Fibroblast of the aortic adventitia (primary cell): Measurements from ENCODE around the gene CECR2. TPM values are rescaled to one million over a fixed set of nuclear protein-coding genes. Genes with fewer than 3 reads are reported as not detected.

Source experiments
- DNase-seq: peaks from one replicate; pipeline ENCODE4 v3.0.0-alpha.2; 2010; ENCODE audit warnings: low read depth
- H3K4me3 ChIP-seq: 2 replicates; pipeline ENCODE4 v1.5.1; 2011; ENCODE audit warnings: low read depth, mild to moderate bottlenecking, control low read depth, low read length, moderate library complexity
- total RNA-seq: library from RNA; depleted of rRNA; stranded (reverse); fragments of >200 nt; gene quantifications from 2 replicates; pipeline ENCODE4 v1.2.3, GENCODE V29; 2012; ENCODE audit warnings: low replicate concordance
- TF ChIP-seq, protein P1 (sequence below): IDR thresholded peaks from 2 replicates; pipeline ENCODE4 v1.5.1; 2011; ENCODE audit warnings: mild to moderate bottlenecking, low read length, control low read depth, inconsistent platforms; ENCODE audit not compliant: insufficient read depth

Gene CECR2
- total RNA-seq, 1 donor: not detected

DNA sequence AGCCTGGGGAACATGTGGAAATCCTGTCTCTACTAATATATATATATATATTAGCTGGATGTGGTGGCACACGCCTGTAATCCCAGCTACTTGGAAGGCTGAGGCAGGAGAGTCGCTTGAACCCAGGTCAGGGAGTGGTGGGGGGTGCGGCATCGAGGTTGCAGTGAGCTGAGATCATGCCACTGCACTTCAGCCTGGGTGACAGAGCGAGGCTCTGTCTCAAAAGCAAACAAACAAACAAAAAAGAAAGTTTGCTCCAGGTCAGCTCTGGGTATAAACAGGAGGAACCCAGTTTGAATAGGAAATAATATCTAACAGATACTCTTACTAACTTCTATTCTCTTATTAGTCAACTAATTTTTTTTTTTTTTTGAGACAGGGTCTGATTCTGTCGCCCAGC, 34.3 kb upstream of the CECR2 start:
- DNase-seq: no peak
- TF ChIP-seq, protein P1, sequence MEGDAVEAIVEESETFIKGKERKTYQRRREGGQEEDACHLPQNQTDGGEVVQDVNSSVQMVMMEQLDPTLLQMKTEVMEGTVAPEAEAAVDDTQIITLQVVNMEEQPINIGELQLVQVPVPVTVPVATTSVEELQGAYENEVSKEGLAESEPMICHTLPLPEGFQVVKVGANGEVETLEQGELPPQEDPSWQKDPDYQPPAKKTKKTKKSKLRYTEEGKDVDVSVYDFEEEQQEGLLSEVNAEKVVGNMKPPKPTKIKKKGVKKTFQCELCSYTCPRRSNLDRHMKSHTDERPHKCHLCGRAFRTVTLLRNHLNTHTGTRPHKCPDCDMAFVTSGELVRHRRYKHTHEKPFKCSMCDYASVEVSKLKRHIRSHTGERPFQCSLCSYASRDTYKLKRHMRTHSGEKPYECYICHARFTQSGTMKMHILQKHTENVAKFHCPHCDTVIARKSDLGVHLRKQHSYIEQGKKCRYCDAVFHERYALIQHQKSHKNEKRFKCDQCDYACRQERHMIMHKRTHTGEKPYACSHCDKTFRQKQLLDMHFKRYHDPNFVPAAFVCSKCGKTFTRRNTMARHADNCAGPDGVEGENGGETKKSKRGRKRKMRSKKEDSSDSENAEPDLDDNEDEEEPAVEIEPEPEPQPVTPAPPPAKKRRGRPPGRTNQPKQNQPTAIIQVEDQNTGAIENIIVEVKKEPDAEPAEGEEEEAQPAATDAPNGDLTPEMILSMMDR: no peak
- H3K4me3 ChIP-seq: no peak overlapping the region

DNA sequence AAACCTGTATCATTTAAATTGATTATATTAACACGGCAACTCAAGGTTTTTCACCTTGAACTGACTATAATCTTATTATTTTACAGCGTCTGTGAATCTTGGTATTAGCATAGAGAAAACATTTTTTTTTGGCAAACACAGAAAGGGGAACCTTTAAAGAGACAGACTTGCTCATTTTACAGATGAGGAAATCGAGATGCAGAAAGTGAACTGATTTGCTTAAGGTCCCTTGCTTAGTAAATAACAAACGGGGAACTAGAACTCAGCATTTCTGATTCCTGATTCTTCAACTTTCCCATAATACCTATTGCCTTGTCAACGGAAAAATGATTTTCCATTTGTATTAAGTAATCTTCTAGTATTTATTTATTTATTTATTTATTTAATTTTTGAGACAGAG, 33.2 kb upstream of the CECR2 start:
- no peak overlapping the region for H3K4me3 ChIP-seq
- no peak for DNase-seq
- TF ChIP-seq, protein P1: no peak

DNA sequence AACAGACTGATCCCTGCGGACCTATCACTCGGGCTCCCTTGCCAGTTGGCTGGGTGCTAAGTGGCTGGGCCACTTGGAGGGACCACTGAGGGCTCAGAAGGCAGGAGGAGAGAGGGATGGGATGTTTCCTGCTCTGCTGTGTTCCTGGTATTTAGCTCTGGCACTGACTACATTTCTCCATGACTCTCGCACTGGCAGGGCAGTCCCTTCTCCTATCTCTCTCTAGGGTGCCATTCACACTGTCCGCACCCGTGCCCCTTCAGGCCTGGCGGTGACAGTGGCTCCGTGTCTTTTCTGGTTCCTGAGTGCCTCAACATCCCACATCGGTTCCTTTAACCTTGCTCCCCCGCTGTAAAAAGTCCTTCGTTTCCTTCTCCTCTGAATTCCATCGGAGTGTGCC, 31.6 kb upstream of the CECR2 start:
- TF ChIP-seq, protein P1: no peak
- no peak for DNase-seq
- no peak overlapping the region for H3K4me3 ChIP-seq

DNA sequence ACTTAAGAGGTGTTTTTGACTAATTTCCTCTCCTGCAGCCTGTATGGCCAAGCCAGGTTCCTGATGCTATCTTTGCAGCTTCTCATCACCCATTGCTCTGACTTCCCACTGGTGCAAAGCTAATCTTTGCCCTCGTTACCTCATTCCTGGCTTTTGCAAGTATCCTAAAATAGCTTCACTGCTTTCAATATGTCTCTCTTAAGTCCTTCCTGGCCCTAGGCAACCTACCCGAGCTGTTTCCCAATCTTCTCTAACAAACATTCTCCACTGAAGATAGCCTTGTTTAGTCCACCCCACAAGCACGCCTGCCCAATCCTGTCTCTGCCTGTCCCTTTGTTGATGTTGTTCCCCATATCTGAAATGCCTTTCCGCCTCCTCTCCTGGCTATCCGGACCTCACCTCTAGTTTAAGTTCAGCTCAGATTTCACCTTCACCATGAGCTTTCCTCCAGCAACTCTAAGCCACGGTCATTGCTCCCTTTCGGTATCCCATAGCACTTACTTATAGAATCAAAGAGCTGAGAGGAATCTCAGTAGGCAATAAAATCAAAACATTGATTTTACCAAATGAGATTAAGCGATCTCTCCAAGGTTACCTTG, 30.1 kb upstream of the CECR2 start:
- H3K4me3 ChIP-seq: no peak overlapping the region
- no peak for DNase-seq

DNA sequence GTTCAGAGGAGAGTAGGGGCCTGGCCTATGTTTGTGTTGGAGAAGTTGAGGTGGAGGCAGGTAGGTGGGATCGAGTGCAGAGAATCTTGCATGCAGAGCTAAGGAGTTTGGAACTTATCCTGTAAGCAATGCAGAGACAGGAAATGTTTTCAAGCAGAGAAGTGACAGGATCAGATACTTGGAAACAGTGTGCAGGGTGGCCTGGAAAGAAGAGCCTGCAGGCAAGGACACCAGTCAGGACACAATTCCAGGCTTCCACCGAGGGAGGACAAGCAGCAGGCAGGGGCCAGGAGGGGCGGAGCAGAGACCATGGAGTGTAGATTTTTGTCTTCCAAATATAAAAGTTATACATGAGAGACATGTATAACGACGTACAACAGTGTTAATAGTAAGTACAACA, 26.9 kb upstream of the CECR2 start:
- TF ChIP-seq, protein P1: no peak
- DNase-seq: no peak
- H3K4me3 ChIP-seq: no peak overlapping the region

More for the DNA sequence above, 30.1 kb upstream of the CECR2 start:
- TF ChIP-seq, protein P1: no peak

DNA sequence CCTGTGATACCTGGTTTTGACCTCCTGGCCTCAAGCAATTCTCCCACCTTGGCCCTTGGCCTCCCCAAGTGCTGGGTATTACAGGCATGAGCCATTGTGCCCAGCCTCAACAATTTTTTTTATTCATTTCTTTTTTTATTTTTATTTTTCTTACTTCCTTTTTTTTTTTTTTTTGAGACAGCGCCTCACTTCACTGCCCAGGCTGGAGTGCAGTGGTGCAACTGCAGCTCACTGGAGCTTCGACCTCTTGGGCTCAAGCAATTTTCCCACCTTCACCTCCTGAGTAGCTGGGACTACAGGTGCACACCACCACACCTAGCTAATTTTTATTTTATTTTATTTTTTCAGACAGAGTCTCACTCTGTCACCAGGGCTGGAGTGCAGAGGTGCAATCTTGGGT, 25.5 kb upstream of the CECR2 start:
- DNase-seq: no peak
- TF ChIP-seq, protein P1: no peak
- no peak overlapping the region for H3K4me3 ChIP-seq

DNA sequence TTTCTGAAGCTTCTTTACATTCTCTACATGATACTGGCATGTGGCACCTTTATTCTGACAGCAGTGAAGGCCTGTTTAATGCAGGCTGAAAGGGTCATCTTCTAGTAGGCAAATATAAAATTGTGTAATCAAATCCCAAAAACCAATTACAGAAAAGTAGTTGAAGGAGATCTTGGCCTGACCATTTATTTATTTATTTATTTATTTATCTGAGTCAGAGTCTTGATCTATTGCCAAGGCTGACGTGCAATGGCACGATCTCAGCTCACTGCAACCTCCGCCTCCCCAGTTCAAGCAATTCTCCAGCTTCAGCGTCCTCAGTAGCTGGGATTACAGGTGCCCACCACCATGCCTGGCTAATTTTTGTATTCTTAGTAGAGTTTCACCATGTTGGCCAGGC, 22.7 kb upstream of the CECR2 start:
- H3K4me3 ChIP-seq: no peak overlapping the region
- no peak for DNase-seq
- TF ChIP-seq, protein P1: no peak
